DND-41 (cell line): ENCODE measurements around the gene RUNX2.
A peak's percentile ranks its signal among the peaks of the same experiment; 100 is the strongest.

Experiments
- ATAC-seq: fragments of 200-7000 bp; cut with Tn5 transposase; 3 replicates; pipeline ENCODE4 v1.9.1; 2021; ENCODE audit warnings: low read depth; ENCODE audit not compliant: insufficient read depth
- DNase-seq: peaks from one replicate; pipeline ENCODE4 v3.0.0-alpha.2; 2020
- H2AFZ ChIP-seq: 2 replicates; pipeline ENCODE4 v1.6.0; 2012; ENCODE audit warnings: low read depth, low read length
- H3K27ac ChIP-seq: 2 replicates; pipeline ENCODE4 v1.5.1; 2012; ENCODE audit warnings: low read length, inconsistent platforms
- H3K27me3 ChIP-seq: fragments of 200-600 bp; sonication (generic); 2 replicates; pipeline ENCODE4 v1.6.0; 2012; ENCODE audit warnings: low read length, mild to moderate bottlenecking, inconsistent platforms; ENCODE audit not compliant: insufficient read depth, poor library complexity
- H3K36me3 ChIP-seq: 2 replicates; pipeline ENCODE4 v1.5.1; 2012; ENCODE audit warnings: low read length, inconsistent platforms; ENCODE audit not compliant: insufficient read depth
- H3K4me1 ChIP-seq: 2 replicates; pipeline ENCODE4 v1.5.1; 2012; ENCODE audit warnings: mild to moderate bottlenecking, low read length; ENCODE audit not compliant: insufficient read depth
- H3K4me2 ChIP-seq: 2 replicates; pipeline ENCODE4 v1.6.0; 2012; ENCODE audit warnings: mild to moderate bottlenecking, moderate library complexity, low read length, inconsistent platforms; ENCODE audit not compliant: insufficient read depth
- H3K4me3 ChIP-seq, 2 experiments: fragments of 200-600 bp in 1 of 2; shearing (Covaris generic) in 1 of 2; 2 replicates each; pipeline ENCODE4 v1.5.1; 2012 to 2016; ENCODE audit warnings: inconsistent platforms in 2 of 2, low read length in 2 of 2, mild to moderate bottlenecking in 2 of 2, low read depth in 1 of 2, moderate library complexity in 1 of 2
- H3K79me2 ChIP-seq: 2 replicates; pipeline ENCODE4 v1.6.0; 2012; ENCODE audit warnings: low read length, inconsistent platforms; ENCODE audit not compliant: insufficient read depth
- H3K9ac ChIP-seq: 2 replicates; pipeline ENCODE4 v1.6.0; 2012; ENCODE audit warnings: low read depth, mild to moderate bottlenecking, inconsistent platforms, low read length, moderate library complexity
- H3K9me3 ChIP-seq: 2 replicates; pipeline ENCODE4 v1.5.1; 2012; ENCODE audit warnings: low read length, moderate library complexity, mild to moderate bottlenecking, inconsistent platforms; ENCODE audit not compliant: insufficient read depth, severe bottlenecking
- H4K20me1 ChIP-seq: 2 replicates; pipeline ENCODE4 v1.6.0; 2012; ENCODE audit warnings: low read length; ENCODE audit not compliant: insufficient read depth
- CTCF ChIP-seq: IDR thresholded peaks from 2 replicates; pipeline ENCODE4 v1.5.1; 2012; ENCODE audit warnings: borderline replicate concordance, low read length, moderate library complexity, mild to moderate bottlenecking; ENCODE audit not compliant: poor library complexity, severe bottlenecking; ENCODE audit errors: extremely low read depth
- EZH2 ChIP-seq: IDR thresholded peaks from 3 replicates; pipeline ENCODE4 v1.6.1; 2012; ENCODE audit warnings: borderline replicate concordance, low read depth, mild to moderate bottlenecking, moderate library complexity, low read length, inconsistent platforms; ENCODE audit not compliant: severe bottlenecking

The RUNX2 gene

GRCh38 chr6:45411959-45412358, 83.8 kb downstream of the RUNX2 start:
- Histone ChIP-seq H3K36me3 (no peaks in the 10 kb centered on the region), H4K20me1 (no peaks in the 10 kb centered on the region), H3K9me3 (no peaks in the 10 kb centered on the region), H2AFZ (no peak overlapping the region), H3K27ac (no peak overlapping the region), H3K27me3 (no peaks in the 10 kb centered on the region), H3K4me2 (no peak overlapping the region), H3K79me2 (no peaks in the 10 kb centered on the region), H3K4me3 (no peak overlapping the region), H3K4me1 (no peaks in the 10 kb centered on the region), H3K9ac (no peak overlapping the region)
- ATAC-seq (no peak), DNase-seq (no peak)
- TF ChIP-seq EZH2 (no peak), CTCF (no peak)

GRCh38 chr6:45415315-45415714, 87.2 kb downstream of the RUNX2 start:
- H3K4me3 ChIP-seq: no peak overlapping the region
- peaks cover 5% of the 10 kb centered on the region for H3K4me1 ChIP-seq

GRCh38 chr6:45415788-45416518, 87.8 kb downstream of the RUNX2 start:
- H3K79me2 ChIP-seq: peaks cover 9% of the 10 kb centered on the region
- no peak for ATAC-seq
- TF ChIP-seq EZH2 (no peak), CTCF (no peak)
- H3K36me3 ChIP-seq: no peaks in the 10 kb centered on the region
- H3K4me2 ChIP-seq: no peak overlapping the region
- no peak overlapping the region for H3K4me3 ChIP-seq
- no peak overlapping the region for H3K9ac ChIP-seq
- H2AFZ ChIP-seq: no peak overlapping the region
- no peak for DNase-seq
- peaks cover 12% of the 10 kb centered on the region for H3K4me1 ChIP-seq
- H4K20me1 ChIP-seq: no peaks in the 10 kb centered on the region
- H3K27me3 ChIP-seq: no peaks in the 10 kb centered on the region
- H3K9me3 ChIP-seq: no peaks in the 10 kb centered on the region
- no peak overlapping the region for H3K27ac ChIP-seq

More at GRCh38 chr6:45415315-45415714, 87.2 kb downstream of the RUNX2 start:
- Histone ChIP-seq H4K20me1 (no peaks in the 10 kb centered on the region), H3K79me2 (0 out of 2 replicates have a peak, but pooled peaks cover 3% of the 10 kb centered on the region), H3K4me2 (no peak overlapping the region), H3K9ac (no peak overlapping the region), H3K27me3 (no peaks in the 10 kb centered on the region), H3K36me3 (no peaks in the 10 kb centered on the region), H3K9me3 (no peaks in the 10 kb centered on the region), H3K27ac (no peak overlapping the region), H2AFZ (peak overlapping the region; percentile 38; the same call in 1 of the 2 replicates)
- TF ChIP-seq CTCF (no peak), EZH2 (no peak)
- DNase-seq: no peak
- ATAC-seq: peak; percentile 54; the same call in 2 of the 3 replicates

GRCh38 chr6:45416700-45417099, 88.6 kb downstream of the RUNX2 start:
- no peak overlapping the region for H2AFZ ChIP-seq
- no peak overlapping the region for H3K27ac ChIP-seq
- no peak for ATAC-seq
- no peaks in the 10 kb centered on the region for H3K27me3 ChIP-seq
- DNase-seq: no peak
- no peaks in the 10 kb centered on the region for H3K36me3 ChIP-seq
- H3K79me2 ChIP-seq: peaks cover 13% of the 10 kb centered on the region
- TF ChIP-seq EZH2: no peak
- no peaks in the 10 kb centered on the region for H4K20me1 ChIP-seq
- H3K4me3 ChIP-seq: no peak overlapping the region
- no peak overlapping the region for H3K4me2 ChIP-seq
- no peak overlapping the region for H3K9ac ChIP-seq
- no peaks in the 10 kb centered on the region for H3K9me3 ChIP-seq
- H3K4me1 ChIP-seq: peaks cover 17% of the 10 kb centered on the region
